ENCODE measurements around the gene GATA2.

DNA sequence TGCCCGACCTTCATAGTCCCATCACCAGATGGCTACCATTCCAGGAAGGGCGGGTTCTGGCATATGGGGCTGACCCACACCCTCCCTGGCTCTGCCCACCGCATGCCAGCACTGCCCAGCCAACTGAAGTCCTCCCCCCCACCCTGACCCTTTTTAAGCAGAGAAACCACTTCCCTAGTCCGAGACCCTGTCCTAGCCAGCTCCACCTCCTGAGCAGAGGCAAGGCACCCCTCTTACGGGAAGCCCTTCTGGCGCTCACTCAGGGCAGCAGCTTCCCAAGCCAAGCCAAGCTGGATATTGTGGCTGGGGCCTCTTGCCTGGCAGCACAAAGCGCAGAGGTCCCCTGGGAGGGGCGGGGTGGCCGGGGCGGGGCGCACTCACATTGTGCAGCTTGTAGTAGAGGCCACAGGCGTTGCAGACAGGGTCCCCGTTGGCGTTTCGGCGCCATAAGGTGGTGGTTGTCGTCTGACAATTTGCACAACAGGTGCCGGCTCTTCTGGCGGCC lies 11.5 kb downstream of the GATA2 start:
- TF ChIP-seq, protein P1, sequence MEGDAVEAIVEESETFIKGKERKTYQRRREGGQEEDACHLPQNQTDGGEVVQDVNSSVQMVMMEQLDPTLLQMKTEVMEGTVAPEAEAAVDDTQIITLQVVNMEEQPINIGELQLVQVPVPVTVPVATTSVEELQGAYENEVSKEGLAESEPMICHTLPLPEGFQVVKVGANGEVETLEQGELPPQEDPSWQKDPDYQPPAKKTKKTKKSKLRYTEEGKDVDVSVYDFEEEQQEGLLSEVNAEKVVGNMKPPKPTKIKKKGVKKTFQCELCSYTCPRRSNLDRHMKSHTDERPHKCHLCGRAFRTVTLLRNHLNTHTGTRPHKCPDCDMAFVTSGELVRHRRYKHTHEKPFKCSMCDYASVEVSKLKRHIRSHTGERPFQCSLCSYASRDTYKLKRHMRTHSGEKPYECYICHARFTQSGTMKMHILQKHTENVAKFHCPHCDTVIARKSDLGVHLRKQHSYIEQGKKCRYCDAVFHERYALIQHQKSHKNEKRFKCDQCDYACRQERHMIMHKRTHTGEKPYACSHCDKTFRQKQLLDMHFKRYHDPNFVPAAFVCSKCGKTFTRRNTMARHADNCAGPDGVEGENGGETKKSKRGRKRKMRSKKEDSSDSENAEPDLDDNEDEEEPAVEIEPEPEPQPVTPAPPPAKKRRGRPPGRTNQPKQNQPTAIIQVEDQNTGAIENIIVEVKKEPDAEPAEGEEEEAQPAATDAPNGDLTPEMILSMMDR (IDR thresholded peaks at IDR 0.05): no peak
- TF ChIP-seq SIN3A (IDR thresholded peaks at IDR 0.05; ENCODE audit: borderline replicate concordance, insufficient read depth, low read depth, low read length) (no peak), POLR2AphosphoS5 (IDR thresholded peaks at IDR 0.05; ENCODE audit: low read depth, low read length) (no peak)
- TF ChIP-seq, protein P2, sequence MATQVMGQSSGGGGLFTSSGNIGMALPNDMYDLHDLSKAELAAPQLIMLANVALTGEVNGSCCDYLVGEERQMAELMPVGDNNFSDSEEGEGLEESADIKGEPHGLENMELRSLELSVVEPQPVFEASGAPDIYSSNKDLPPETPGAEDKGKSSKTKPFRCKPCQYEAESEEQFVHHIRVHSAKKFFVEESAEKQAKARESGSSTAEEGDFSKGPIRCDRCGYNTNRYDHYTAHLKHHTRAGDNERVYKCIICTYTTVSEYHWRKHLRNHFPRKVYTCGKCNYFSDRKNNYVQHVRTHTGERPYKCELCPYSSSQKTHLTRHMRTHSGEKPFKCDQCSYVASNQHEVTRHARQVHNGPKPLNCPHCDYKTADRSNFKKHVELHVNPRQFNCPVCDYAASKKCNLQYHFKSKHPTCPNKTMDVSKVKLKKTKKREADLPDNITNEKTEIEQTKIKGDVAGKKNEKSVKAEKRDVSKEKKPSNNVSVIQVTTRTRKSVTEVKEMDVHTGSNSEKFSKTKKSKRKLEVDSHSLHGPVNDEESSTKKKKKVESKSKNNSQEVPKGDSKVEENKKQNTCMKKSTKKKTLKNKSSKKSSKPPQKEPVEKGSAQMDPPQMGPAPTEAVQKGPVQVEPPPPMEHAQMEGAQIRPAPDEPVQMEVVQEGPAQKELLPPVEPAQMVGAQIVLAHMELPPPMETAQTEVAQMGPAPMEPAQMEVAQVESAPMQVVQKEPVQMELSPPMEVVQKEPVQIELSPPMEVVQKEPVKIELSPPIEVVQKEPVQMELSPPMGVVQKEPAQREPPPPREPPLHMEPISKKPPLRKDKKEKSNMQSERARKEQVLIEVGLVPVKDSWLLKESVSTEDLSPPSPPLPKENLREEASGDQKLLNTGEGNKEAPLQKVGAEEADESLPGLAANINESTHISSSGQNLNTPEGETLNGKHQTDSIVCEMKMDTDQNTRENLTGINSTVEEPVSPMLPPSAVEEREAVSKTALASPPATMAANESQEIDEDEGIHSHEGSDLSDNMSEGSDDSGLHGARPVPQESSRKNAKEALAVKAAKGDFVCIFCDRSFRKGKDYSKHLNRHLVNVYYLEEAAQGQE (IDR thresholded peaks at IDR 0.05; ENCODE audit: insufficient read depth in 1 of 2, low read depth in 2 of 2, low read length in 1 of 2): no peak

Data from Panc1 (cell line).